K562 (cell line): ENCODE results near the gene LIMD2. TPM values are rescaled to one million over a fixed set of nuclear protein-coding genes. Genes with fewer than 3 reads are reported as not detected.

Experiments
- ATAC-seq: fragments of 200-7000 bp; cut with Tn5 transposase; 3 replicates; pipeline ENCODE4 v1.9.1; 2020; ENCODE audit warnings: moderate library complexity
- BruUV-seq: library from RNA; stranded (reverse); fragments of 400-500 nt; replicated peaks from 2 replicates; lab custom pipeline; 2021; lab: Mats Ljungman, UMichigan
- CTCF ChIA-PET: fragments of 300-600 bp; formaldehyde crosslinking; extraction: SDS; loops from one replicate; lab custom pipeline; 2021; ENCODE audit warnings: low intra/inter-chr PET ratio; lab: Yijun Ruan, JAX
- POLR2A ChIA-PET: fragments of 300-600, 350-650 bp; sonication (Branson Sonifier 250); formaldehyde crosslinking; extraction: SDS; loops from one replicate; lab custom pipeline; 2021; ENCODE audit warnings: antibody characterized with exemption, inconsistent platforms; lab: Yijun Ruan, JAX
- DNase-seq, 4 experiments: peaks; one replicate each; pipeline versions ENCODE4 v3.0.0 to v3.0.0-alpha.2; 2011 to 2018; ENCODE audit warnings: low spot score in 3 of 4, mixed read lengths in 3 of 4; ENCODE audit errors: extremely low read depth in 1 of 4
- FAIRE-seq: peaks from 2 replicates; lab custom pipeline; 2011; peaks lifted over from hg19 to GRCh38; lab: Jason Lieb, UNC
- H2AFZ ChIP-seq: 2 replicates; pipeline ENCODE4 v1.6.0; 2011; ENCODE audit warnings: low read depth, low read length, control low read depth, inconsistent platforms
- H3K27ac ChIP-seq: fragments of 200-600 bp; 3 replicates; pipeline ENCODE4 v1.8.0; 2011; ENCODE audit warnings: low read depth, mild to moderate bottlenecking, control low read depth, inconsistent platforms, low read length, moderate library complexity, mixed read lengths; ENCODE audit errors: extremely low read depth
- H3K27me3 ChIP-seq, 2 experiments: fragments of 300-600 bp in 1 of 2; 2 replicates in 1 of 2; 3 replicates in 1 of 2; pipeline versions ENCODE4 v1.6.0 to v1.8.0; 2011; ENCODE audit warnings: inconsistent platforms in 2 of 2, low read length in 2 of 2, mild to moderate bottlenecking in 1 of 2, mixed read lengths in 1 of 2, moderate library complexity in 1 of 2; ENCODE audit not compliant: control insufficient read depth in 2 of 2, insufficient read depth in 2 of 2
- H3K36me3 ChIP-seq: fragments of 300-600 bp; 3 replicates; pipeline ENCODE4 v1.8.0; 2011; ENCODE audit warnings: mild to moderate bottlenecking, low read length, inconsistent platforms; ENCODE audit not compliant: control insufficient read depth, insufficient read depth
- H3K4me1 ChIP-seq, 2 experiments: fragments of 200-600 bp in 1 of 2; replicated peaks in 1 of 2; 2 replicates in 1 of 2; 3 replicates in 1 of 2; pipeline versions ENCODE4 v1.5.1 to v1.8.0; 2011; ENCODE audit warnings: inconsistent platforms in 2 of 2, low read length in 2 of 2, mild to moderate bottlenecking in 1 of 2, mixed read lengths in 1 of 2, moderate library complexity in 1 of 2; ENCODE audit not compliant: control insufficient read depth in 2 of 2, insufficient read depth in 2 of 2
- H3K4me2 ChIP-seq: 2 replicates; pipeline ENCODE4 v1.6.1; 2011; ENCODE audit warnings: low read length, control low read depth, inconsistent platforms, mixed read lengths; ENCODE audit not compliant: insufficient read depth
- H3K4me3 ChIP-seq: fragments of 200-600 bp; sonication (generic), shearing (Covaris generic); 2 replicates; pipeline ENCODE4 v1.5.1; 2016; ENCODE audit warnings: control low read depth, inconsistent platforms
- H3K79me2 ChIP-seq: fragments of 200-600 bp; 3 replicates; pipeline ENCODE4 v1.8.0; 2011; ENCODE audit warnings: low read length, inconsistent platforms; ENCODE audit not compliant: control insufficient read depth, insufficient read depth
- H3K9ac ChIP-seq, 2 experiments: 2 replicates each; pipeline versions ENCODE4 v1.6.0 to v1.6.1; 2011; ENCODE audit warnings: low read depth in 2 of 2, low read length in 2 of 2, control low read depth in 1 of 2, inconsistent platforms in 1 of 2, mild to moderate bottlenecking in 1 of 2, mixed read lengths in 1 of 2; ENCODE audit not compliant: insufficient read depth in 1 of 2
- H3K9me1 ChIP-seq: one replicate; pipeline ENCODE4 v1.6.0; 2011; ENCODE audit warnings: inconsistent platforms, mild to moderate bottlenecking, low read length, moderate library complexity; ENCODE audit not compliant: control insufficient read depth, insufficient read depth
- H3K9me3 ChIP-seq: replicated peaks from 2 replicates; pipeline ENCODE4 v1.5.1; 2011; ENCODE audit warnings: low read depth, low read length, inconsistent platforms; ENCODE audit not compliant: control insufficient read depth, insufficient read depth
- H4K20me1 ChIP-seq: replicated peaks from 2 replicates; pipeline ENCODE4 v1.6.1; 2011; ENCODE audit warnings: low read length, inconsistent platforms, mixed read lengths; ENCODE audit not compliant: control insufficient read depth, insufficient read depth
- BHLHE40 ChIP-seq: IDR thresholded peaks from 2 replicates; pipeline ENCODE4 v1.6.1; 2011; ENCODE audit warnings: low read length, improper control_type of control experiment
- PTBP1 ChIP-seq: fragments of 200-400 bp; formaldehyde crosslinking; IDR thresholded peaks from 2 replicates; pipeline ENCODE4 v1.6.1; 2017; ENCODE audit warnings: low read depth, low read length
- SPI1 ChIP-seq: IDR thresholded peaks from 2 replicates; pipeline ENCODE4 v1.6.1; 2011; ENCODE audit warnings: low read depth, low read length, control low read depth, borderline replicate concordance
- TEAD1 ChIP-seq, 2 experiments: fragments of 450-650 bp in 1 of 2; sonication (generic) in 1 of 2; formaldehyde crosslinking; IDR thresholded peaks; 2 replicates each; pipeline versions ENCODE4 v1.4.0 to v1.8.0; 2020 to 2022; ENCODE audit warnings: mild to moderate bottlenecking in 2 of 2, missing genetic modification reagents in 1 of 2
- ZKSCAN1 ChIP-seq: fragments of 150-350 bp; IDR thresholded peaks from 2 replicates; pipeline ENCODE4 v1.6.1; 2016; ENCODE audit warnings: low read depth, low read length
- ZNF324 ChIP-seq: fragments of 250-450 bp; sonication (Bioruptor Pico); IDR thresholded peaks from 2 replicates; pipeline ENCODE4 v1.4.0; 2020; ENCODE audit warnings: mild to moderate bottlenecking
- ZNF696 ChIP-seq: fragments of 250-450 bp; sonication (Bioruptor Pico); conservative IDR thresholded peaks from 2 replicates; pipeline ENCODE4 v1.4.0; 2020; ENCODE audit warnings: mild to moderate bottlenecking, moderate library complexity
- WGBS: fragments of 100-300 bp; shearing (Covaris generic); methylation state at CpG from one replicate; pipeline ENCODE4 v1.1.6; 2016; ENCODE audit warnings: low coverage, mixed read lengths; ENCODE audit not compliant: insufficient coverage; ENCODE audit errors: missing lambda C conversion rate; 5-methylcytosine and 5-hydroxymethylcytosine counted together
- in situ Hi-C: fragments of 300-500 bp; cut with MboI; formaldehyde crosslinking; loops from 4 replicates; pipeline ENCODE4 v1.15.0; 2018; ENCODE audit warnings: inconsistent platforms, mixed read lengths
- intact Hi-C: fragments of 100-400 bp; cut with micrococcal nuclease; formaldehyde crosslinking; loops from 2 replicates; pipeline ENCODE4 v1.14.2; 2022
- polyA plus RNA-seq, 8 experiments: library from polyadenylated mRNA; depleted of rRNA in 4 of 8; stranded (reverse) in 5 of 8; unstranded in 3 of 8; fragments of >200 nt; fragmentation: Nextera tagmentation in 2 of 8; fragmentation: Illumina TruSeq in 1 of 8; extraction: Ambion mirVana in 2 of 8; extraction: Trizol in 1 of 8; gene quantifications; 2 replicates each; pipeline versions ENCODE4 v1.2.1 to v1.2.3, GENCODE V29; 2011 to 2014; ENCODE audit warnings: inconsistent platforms in 1 of 8, missing spikeins in 1 of 8
- total RNA-seq, 7 experiments: library from RNA; depleted of rRNA in 6 of 7; stranded (reverse); fragments of >200 nt in 6 of 7; fragmentation: Illumina TruSeq in 2 of 7; extraction: Trizol in 2 of 7; gene quantifications; 2 replicates each; pipeline versions ENCODE4 v1.2.1 to v1.2.3, GENCODE V29; 2011 to 2021; ENCODE audit warnings: low replicate concordance in 1 of 7

The LIMD2 gene
- total and polyA plus RNA-seq, 9 of the 15 experiments (the other 6 are each of a cell fraction or from before 2014, with no cell fraction given), result 0.07 to 11.2 (median 2.8) TPM

DNA sequence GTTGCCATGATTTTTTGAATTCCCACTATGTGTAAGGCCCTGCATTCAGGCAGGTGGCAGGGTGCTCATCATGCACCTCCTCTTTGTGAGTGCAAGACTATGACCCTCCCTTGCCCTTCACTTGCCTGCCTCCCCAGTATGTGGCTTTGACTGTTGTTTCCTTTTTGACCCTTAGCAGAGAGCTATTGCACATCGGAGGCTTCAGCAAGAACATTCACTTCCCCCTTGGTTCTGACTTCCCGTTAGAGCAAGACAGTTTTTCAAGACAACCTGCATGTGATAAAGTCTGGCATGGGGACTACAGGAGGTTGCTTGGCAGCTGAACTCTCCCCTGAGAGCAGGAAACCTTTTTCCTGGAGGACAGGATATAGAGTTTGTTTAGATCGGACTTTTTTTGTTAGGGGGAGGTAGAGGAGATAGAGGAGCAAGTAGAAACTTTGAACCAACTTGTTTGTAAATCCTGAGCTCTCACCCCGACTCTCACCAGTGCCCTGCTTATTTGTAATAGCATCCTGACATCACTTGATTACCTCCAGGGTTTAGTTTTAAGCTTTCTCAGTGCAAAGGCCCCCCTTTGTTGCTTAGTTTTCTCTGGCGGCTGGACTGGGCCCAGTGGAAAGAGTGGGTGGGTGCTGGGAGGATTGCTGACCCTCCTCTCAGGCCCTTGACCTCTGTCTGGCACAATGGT lies 34.3 kb downstream of the LIMD2 start:
- BruUV-seq, result no TSS peak
- ChIA-PET CTCF (no interaction called here), POLR2A (interaction anchor here (2.4 kb wide), 1 partner anchor 10 kb away, joined by 17 read pairs; no protein-coding TSS in a partner anchor)

DNA sequence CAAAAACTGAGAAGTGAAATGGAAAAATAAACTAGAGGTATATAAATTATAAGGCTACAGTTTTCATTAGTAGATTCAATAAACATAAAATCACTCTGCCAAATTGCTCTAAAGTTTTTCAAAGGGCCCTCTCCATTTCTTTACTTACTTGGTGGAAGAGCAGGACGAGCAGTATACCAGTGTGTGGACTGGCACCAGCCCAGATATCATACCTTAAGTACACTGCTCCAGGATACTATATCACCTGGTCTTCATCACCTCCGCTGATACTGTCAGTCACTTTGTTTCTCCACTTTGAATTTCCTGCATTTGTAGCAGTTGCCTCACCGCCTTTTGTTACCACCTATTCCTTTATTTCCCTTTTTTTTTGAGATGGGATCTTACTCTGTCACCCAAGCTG lies 40.1 kb downstream of the LIMD2 start:
- CTCF ChIA-PET, result no interaction called here
- no peak for DNase-seq
- BruUV-seq, result no TSS peak
- H3K9me1 ChIP-seq, result no peaks in the 10 kb centered on the region
- POLR2A ChIA-PET, result no interaction called here
- intact Hi-C loops, result no loop called here
- no peaks in the 10 kb centered on the region for H3K79me2 ChIP-seq
- H3K27ac ChIP-seq, result no peak overlapping the region
- no peak overlapping the region for H2AFZ ChIP-seq
- H3K9ac ChIP-seq, result no peak overlapping the region
- no peak overlapping the region for H3K4me2 ChIP-seq
- H3K4me1 ChIP-seq, result no peaks in the 10 kb centered on the region
- 63% methylated on average over 3 of the region's 3 CpGs for WGBS
- H3K9me3 ChIP-seq, result no peaks in the 10 kb centered on the region
- ATAC-seq, result no peak
- in situ Hi-C loops, result no loop called here
- no peaks in the 10 kb centered on the region for H4K20me1 ChIP-seq
- TF ChIP-seq TEAD1 (CRISPR knock-in tag; IDR thresholded peaks at IDR 0.05) (no peak), ZNF696 (CRISPR knock-in tag) (no peak), PTBP1 (no peak), BHLHE40 (no peak)
- H3K36me3 ChIP-seq, result peaks cover 14% of the 10 kb centered on the region; the same call in 2 of the 3 replicates
- H3K4me3 ChIP-seq, result no peak overlapping the region
- no peaks in the 10 kb centered on the region for H3K27me3 ChIP-seq
- FAIRE-seq, result no peak

More for the DNA sequence above, 34.3 kb downstream of the LIMD2 start:
- WGBS, result 50% methylated on average over 5 of the region's 5 CpGs
- no peaks in the 10 kb centered on the region for H3K79me2 ChIP-seq
- in situ Hi-C loops (no loop called here), intact Hi-C loops (no loop called here)
- H3K9ac ChIP-seq, result no peak overlapping the region
- H3K4me1 ChIP-seq, result no peaks in the 10 kb centered on the region
- DNase-seq (no peak), FAIRE-seq (no peak), ATAC-seq (no peak)
- no peak for TF ChIP-seq ZKSCAN1
- TF ChIP-seq ZNF324, result no peak
- TF ChIP-seq SPI1, result 0 out of 2 replicates have a peak, but pooled peaks have one; percentile 14
- no peak overlapping the region for H3K4me2 ChIP-seq
- H2AFZ ChIP-seq, result no peak overlapping the region
- no peaks in the 10 kb centered on the region for H3K27me3 ChIP-seq
- peaks cover 12% of the 10 kb centered on the region for H3K36me3 ChIP-seq
- H3K9me1 ChIP-seq, result no peaks in the 10 kb centered on the region
- H3K27ac ChIP-seq, result no peak overlapping the region
- no peaks in the 10 kb centered on the region for H4K20me1 ChIP-seq
- H3K9me3 ChIP-seq, result no peaks in the 10 kb centered on the region
- no peak overlapping the region for H3K4me3 ChIP-seq
